Liver (tissue), 9 donors: ENCODE data around the gene MRPS18A. TPM values are rescaled to one million over a fixed set of nuclear protein-coding genes. Genes with fewer than 3 reads are reported as not detected.
A peak's percentile ranks its signal among the peaks of the same experiment; 100 is the strongest.
"Not testable (repeated sequence)": the region's sequence is repeated elsewhere in the genome, so short reads cannot be mapped to it uniquely, and the experiment has no call there.

ENCODE experiments used
- DNase-seq: peaks from one replicate; pipeline ENCODE4 v3.0.0-alpha.2; 2017; ENCODE audit warnings: low spot score
- H3K27ac ChIP-seq, 2 donors: one replicate each; pipeline ENCODE4 v1.7.0; 2013; ENCODE audit warnings: inconsistent platforms in 2 of 2, low read length in 2 of 2, control low read depth in 1 of 2, low read depth in 1 of 2, mild to moderate bottlenecking in 1 of 2
- H3K27me3 ChIP-seq, 4 donors: one replicate each; pipeline versions ENCODE4 v1.6.1 to v1.7.0; 2013; ENCODE audit warnings: low read length in 3 of 4, inconsistent platforms in 1 of 4, mild to moderate bottlenecking in 1 of 4, moderate library complexity in 1 of 4; ENCODE audit not compliant: control insufficient read depth in 4 of 4, insufficient read depth in 4 of 4
- H3K36me3 ChIP-seq, 4 donors: one replicate each; pipeline versions ENCODE4 v1.6.1 to v1.7.0; 2013; ENCODE audit warnings: low read length in 3 of 4, mild to moderate bottlenecking in 3 of 4, low read depth in 1 of 4, moderate library complexity in 1 of 4; ENCODE audit not compliant: control insufficient read depth in 4 of 4, insufficient read depth in 3 of 4
- H3K4me1 ChIP-seq, 4 donors: one replicate each; pipeline versions ENCODE4 v1.6.1 to v1.7.0; 2013; ENCODE audit warnings: low read length in 3 of 4, mild to moderate bottlenecking in 3 of 4, moderate library complexity in 1 of 4; ENCODE audit not compliant: control insufficient read depth in 4 of 4, insufficient read depth in 4 of 4
- H3K4me3 ChIP-seq, 3 donors: one replicate each; pipeline versions ENCODE4 v1.6.1 to v1.7.0; 2013; ENCODE audit warnings: low read length in 3 of 3, control low read depth in 1 of 3, low read depth in 1 of 3, mild to moderate bottlenecking in 1 of 3
- H3K9ac ChIP-seq, 2 donors: one replicate each; pipeline ENCODE4 v1.7.0; 2013; ENCODE audit warnings: low read length in 2 of 2, mild to moderate bottlenecking in 2 of 2, moderate library complexity in 2 of 2, control low read depth in 1 of 2, low read depth in 1 of 2
- H3K9me3 ChIP-seq, 4 donors: one replicate each; pipeline versions ENCODE4 v1.6.1 to v1.7.0; 2013; ENCODE audit warnings: low read length in 3 of 4; ENCODE audit not compliant: control insufficient read depth in 4 of 4
- EGR1 ChIP-seq, 2 donors: IDR thresholded peaks; 2 replicates each; pipeline ENCODE4 v1.6.1; 2016 to 2018; ENCODE audit warnings: antibody characterized with exemption in 2 of 2, low read depth in 2 of 2
- FOXA2 ChIP-seq: IDR thresholded peaks from 2 replicates; pipeline ENCODE4 v1.6.1; 2016; ENCODE audit warnings: antibody characterized with exemption
- GABPA ChIP-seq, 2 donors: IDR thresholded peaks in 1 of 2; conservative IDR thresholded peaks in 1 of 2; 2 replicates each; pipeline ENCODE4 v1.6.1; 2016; ENCODE audit warnings: antibody characterized with exemption in 2 of 2, mild to moderate bottlenecking in 1 of 2, moderate library complexity in 1 of 2
- HNF4G ChIP-seq: IDR thresholded peaks from 2 replicates; pipeline ENCODE4 v1.6.1; 2016; ENCODE audit warnings: antibody characterized with exemption
- JUND ChIP-seq, 2 donors: IDR thresholded peaks; 2 replicates each; pipeline ENCODE4 v1.6.1; 2016; ENCODE audit warnings: antibody characterized with exemption in 2 of 2
- NR2F2 ChIP-seq: IDR thresholded peaks from 2 replicates; pipeline ENCODE4 v1.6.1; 2016; ENCODE audit warnings: antibody characterized with exemption
- RAD21 ChIP-seq, 2 donors: IDR thresholded peaks; 2 replicates each; pipeline ENCODE4 v1.6.1; 2016; ENCODE audit warnings: antibody characterized with exemption in 2 of 2, mild to moderate bottlenecking in 2 of 2
- RXRA ChIP-seq, 2 donors: IDR thresholded peaks; 2 replicates each; pipeline ENCODE4 v1.6.1; 2017 to 2018; ENCODE audit warnings: antibody characterized with exemption in 2 of 2, mild to moderate bottlenecking in 1 of 2
- SP1 ChIP-seq: IDR thresholded peaks from 2 replicates; pipeline ENCODE4 v1.6.1; 2018; ENCODE audit warnings: antibody characterized with exemption, mild to moderate bottlenecking
- TAF1 ChIP-seq: conservative IDR thresholded peaks from 2 replicates; pipeline ENCODE4 v1.6.1; 2016; ENCODE audit warnings: antibody characterized with exemption, mild to moderate bottlenecking
- YY1 ChIP-seq: IDR thresholded peaks from 2 replicates; pipeline ENCODE4 v1.6.1; 2016; ENCODE audit warnings: antibody characterized with exemption, mild to moderate bottlenecking
- ZBTB33 ChIP-seq: IDR thresholded peaks from 2 replicates; pipeline ENCODE4 v1.6.1; 2016; ENCODE audit warnings: antibody characterized with exemption
- WGBS: extraction: QIAGEN DNeasy Blood & Tissue Kit; methylation state at CpG from one replicate; pipeline ENCODE4 v1.1.7; 2013; 5-methylcytosine and 5-hydroxymethylcytosine counted together
- polyA plus RNA-seq, 2 donors: library from polyadenylated mRNA; stranded (reverse) in 1 of 2; unstranded in 1 of 2; fragments of 200-250 nt in 1 of 2; fragments of >200 nt in 1 of 2; fragmentation: Nextera tagmentation in 1 of 2; extraction: Ambion mirVana in 1 of 2; gene quantifications; one replicate each; pipeline versions ENCODE4 v1.2.1 to v1.2.3, GENCODE V29; 2013 to 2015
- total RNA-seq, 2 donors: library from RNA; depleted of rRNA; stranded (reverse); fragments of >200 nt; gene quantifications; one replicate each; pipeline ENCODE4 v1.2.3, GENCODE V29; 2014
- TF ChIP-seq, protein P1 (sequence below): IDR thresholded peaks from 2 replicates; pipeline ENCODE4 v1.6.1; 2016; ENCODE audit warnings: antibody characterized with exemption
- donor health status: healthy.
- donor health status: healthy.
- donor health status: healthy.
- donor health status: healthy.
- donor health status: healthy.

Gene MRPS18A
- total and polyA plus RNA-seq, 4 donors = 21.5 to 50.5 (median 35.0) TPM

DNA sequence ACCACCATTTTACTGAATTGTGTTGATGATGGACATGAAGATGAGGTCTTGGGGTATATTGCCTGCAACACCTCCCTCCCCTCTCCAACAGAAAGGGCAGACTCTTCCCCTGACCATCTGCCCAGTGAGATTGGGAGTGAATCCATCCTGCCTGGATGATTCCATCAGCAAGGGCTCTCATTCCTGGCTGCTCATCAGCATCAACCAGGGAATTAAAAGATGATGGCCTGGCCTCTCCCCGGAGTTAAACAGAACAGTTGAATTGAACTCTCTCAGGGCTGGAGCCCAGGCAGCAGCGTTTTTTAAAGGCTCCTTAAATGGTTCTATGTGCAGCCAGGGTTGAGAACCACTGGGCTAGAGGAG is 14.6 kb upstream of the MRPS18A start:
- no peak for TF ChIP-seq TAF1
- TF ChIP-seq SP1 = no peak
- TF ChIP-seq ZBTB33 = no peak
- TF ChIP-seq, protein P1, sequence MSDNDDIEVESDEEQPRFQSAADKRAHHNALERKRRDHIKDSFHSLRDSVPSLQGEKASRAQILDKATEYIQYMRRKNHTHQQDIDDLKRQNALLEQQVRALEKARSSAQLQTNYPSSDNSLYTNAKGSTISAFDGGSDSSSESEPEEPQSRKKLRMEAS = no peak
- TF ChIP-seq EGR1 (IDR thresholded peaks at IDR 0.05; ENCODE audit: low read depth in 2 of 2) = no peak
- TF ChIP-seq RXRA (IDR thresholded peaks at IDR 0.05) = no peak
- no peak for TF ChIP-seq NR2F2
- TF ChIP-seq YY1 = no peak
- Histone ChIP-seq H3K4me1 (peaks cover 0 to 8% (median 4%) of the 10 kb centered on the region in 4 donors), H3K4me3 (no peak overlapping the region), H3K27ac (peak overlapping the region; percentile 47 to 65), H3K9me3 (no peaks in the 10 kb centered on the region), H3K36me3 (no peaks in the 10 kb centered on the region), H3K9ac (no peak overlapping the region), H3K27me3 (peaks cover 0 to 4% (median 0%) of the 10 kb centered on the region in 4 donors)
- no peak for DNase-seq
- WGBS = 33% methylated on average over 2 of the region's 2 CpGs

DNA sequence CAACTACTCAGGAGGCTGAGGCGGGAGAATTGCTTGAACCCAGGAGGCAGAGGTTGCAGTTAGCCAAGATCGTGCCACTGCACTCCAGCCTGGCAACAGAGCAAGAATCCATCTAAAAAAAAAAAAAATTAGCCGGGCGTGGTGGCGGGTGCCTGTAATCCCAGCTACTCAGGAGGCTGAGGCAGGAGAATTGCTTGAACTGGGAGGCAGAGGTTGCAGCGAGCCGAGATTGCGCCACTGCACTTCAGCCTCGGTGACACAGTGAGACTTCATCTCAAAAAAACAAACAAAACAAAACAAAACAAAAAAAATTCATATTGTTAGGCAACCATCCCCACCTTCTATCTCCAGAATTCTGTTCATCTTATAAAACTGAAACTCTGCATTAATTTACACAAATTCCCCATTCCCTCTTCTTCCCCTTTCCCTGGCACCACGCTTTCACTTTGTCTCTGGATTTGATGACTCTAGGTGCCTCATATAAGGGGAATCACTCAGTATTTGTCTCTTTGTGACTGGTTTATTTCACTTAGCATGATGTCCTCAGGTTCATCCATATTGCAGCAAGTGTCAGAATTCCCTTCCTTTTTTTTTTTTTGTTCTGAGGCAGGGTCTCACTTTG is 13.5 kb upstream of the MRPS18A start:
- DNase-seq, H3K9ac ChIP-seq, H3K27ac ChIP-seq, H3K4me1 ChIP-seq, H3K4me3 ChIP-seq, H3K9me3 ChIP-seq, H3K27me3 ChIP-seq, H3K36me3 ChIP-seq: not testable (repeated sequence)
- WGBS = 81% methylated on average over 10 of the region's 10 CpGs

- Histone ChIP-seq H3K9me3 (no peaks in the 10 kb centered on the region), H3K27me3 (peaks cover 0 to 4% (median 0%) of the 10 kb centered on the region in 4 donors), H3K4me1 (peaks cover 0 to 8% (median 4%) of the 10 kb centered on the region in 4 donors), H3K9ac (peak overlapping the region in 1 of 2 donors; percentile 5), H3K36me3 (no peaks in the 10 kb centered on the region), H3K27ac (peak overlapping the region; percentile 43 to 71), H3K4me3 (no peak overlapping the region)
- WGBS = 65% methylated on average over 7 of the region's 7 CpGs
- DNase-seq = no peak
- TF ChIP-seq YY1 (no peak), JUND (IDR thresholded peaks at IDR 0.05) (peak in 1 of 2 donors; percentile 38)
Observed at GRCh38 chr6:43699564-43700186, 12.1 kb upstream of the MRPS18A start.

DNA sequence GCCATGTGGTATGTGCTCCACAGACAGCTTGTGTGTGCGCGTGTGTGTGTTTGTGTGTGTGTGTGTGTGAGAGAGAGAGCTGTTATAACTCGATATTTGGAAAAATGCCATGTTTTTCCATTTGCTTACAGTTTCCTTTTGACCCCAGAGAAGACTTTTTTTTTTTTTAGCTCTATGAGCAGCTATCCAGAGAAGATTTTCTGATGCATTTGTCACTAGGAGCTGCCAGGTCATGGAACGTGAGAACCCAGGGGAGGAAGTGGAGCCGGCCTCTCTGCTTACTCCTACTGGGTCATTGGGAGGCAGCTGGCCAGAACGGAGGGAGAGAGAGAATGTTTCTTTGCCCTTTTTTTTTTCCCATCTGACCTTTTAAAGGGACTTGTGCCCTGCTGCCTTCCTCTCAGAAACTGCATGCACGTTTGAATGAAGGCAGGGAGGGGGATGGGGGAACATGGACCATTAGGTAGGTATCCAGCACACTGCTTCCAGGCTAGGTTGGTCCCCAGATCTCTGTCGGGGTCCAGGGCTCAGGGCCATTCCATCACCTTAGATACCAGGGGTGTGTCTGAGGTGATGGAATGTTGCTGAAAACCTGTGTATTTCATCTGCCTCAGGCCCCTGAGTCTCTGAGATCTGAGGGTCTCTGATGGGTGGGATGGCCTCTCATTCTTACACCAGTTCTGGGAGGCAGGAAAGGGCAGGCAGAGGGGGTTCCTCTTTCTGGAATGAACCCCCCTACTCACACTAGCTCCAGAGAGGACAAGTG is 11.2 kb upstream of the MRPS18A start:
- Histone ChIP-seq H3K9me3 (no peaks in the 10 kb centered on the region), H3K4me1 (peaks cover 0 to 8% (median 4%) of the 10 kb centered on the region in 4 donors)
- WGBS = 18% methylated on average over 8 of the region's 8 CpGs

More for the DNA sequence above, 11.2 kb upstream of the MRPS18A start:
- H3K27ac ChIP-seq = peak overlapping the region; percentile 43 to 71
- DNase-seq = peak; percentile 51
- H3K4me3 ChIP-seq = no peak overlapping the region
- peaks cover 0 to 4% (median 0%) of the 10 kb centered on the region in 4 donors for H3K27me3 ChIP-seq
- peak overlapping the region in 1 of 2 donors; percentile 5 for H3K9ac ChIP-seq
- TF ChIP-seq HNF4G (no peak), RXRA (IDR thresholded peaks at IDR 0.05) (peak; percentile 36), GABPA (IDR thresholded peaks at IDR 0.05 in 1 of 2, conservative IDR thresholded peaks at IDR 0.05 in 1 of 2) (no peak), NR2F2 (peak; percentile 93), FOXA2 (no peak), RAD21 (IDR thresholded peaks at IDR 0.05) (peak in 1 of 2 donors; percentile 12), SP1 (peak; percentile 42)
- H3K36me3 ChIP-seq = no peaks in the 10 kb centered on the region
